GM12875 (cell line): ENCODE results near the gene KCNMA1.

ENCODE experiments used
- H3K4me3 ChIP-seq: one replicate; pipeline ENCODE4 v1.5.1; 2011; ENCODE audit warnings: low read depth, low read length, control low read depth
- CTCF ChIP-seq: IDR thresholded peaks from 2 replicates; pipeline ENCODE4 v1.5.1; 2011; ENCODE audit warnings: low read depth, mild to moderate bottlenecking, control low read depth, inconsistent platforms, low read length, moderate library complexity, borderline replicate concordance; ENCODE audit not compliant: insufficient read depth

KCNMA1 gene

GRCh38 chr10:77004917-77005564 is 632.6 kb downstream of the KCNMA1 start:
- H3K4me3 ChIP-seq: no peak overlapping the region
- peak; percentile 62; the same call in 1 of the 2 replicates for TF ChIP-seq CTCF

DNA sequence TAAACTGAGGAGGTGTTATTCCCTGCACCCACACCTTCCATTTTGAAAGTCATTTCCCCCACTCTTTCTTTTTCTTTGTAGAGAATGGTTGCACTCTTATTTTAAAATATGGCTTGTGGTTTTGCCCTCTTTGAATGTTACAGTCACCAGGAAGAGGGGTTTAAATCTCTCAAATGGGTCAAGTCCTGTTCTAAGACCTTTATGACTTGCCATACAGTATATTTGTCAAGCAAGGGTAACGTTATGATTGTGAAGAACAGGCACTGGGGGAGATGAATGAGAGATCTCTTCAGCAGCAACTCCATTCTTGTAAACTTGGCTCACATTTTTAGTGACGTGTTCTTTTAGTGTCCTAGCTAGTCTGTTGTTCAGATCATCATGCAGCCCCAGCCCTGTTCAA is 634.7 kb downstream of the KCNMA1 start:
- no peak for TF ChIP-seq CTCF
- H3K4me3 ChIP-seq: no peak overlapping the region

DNA sequence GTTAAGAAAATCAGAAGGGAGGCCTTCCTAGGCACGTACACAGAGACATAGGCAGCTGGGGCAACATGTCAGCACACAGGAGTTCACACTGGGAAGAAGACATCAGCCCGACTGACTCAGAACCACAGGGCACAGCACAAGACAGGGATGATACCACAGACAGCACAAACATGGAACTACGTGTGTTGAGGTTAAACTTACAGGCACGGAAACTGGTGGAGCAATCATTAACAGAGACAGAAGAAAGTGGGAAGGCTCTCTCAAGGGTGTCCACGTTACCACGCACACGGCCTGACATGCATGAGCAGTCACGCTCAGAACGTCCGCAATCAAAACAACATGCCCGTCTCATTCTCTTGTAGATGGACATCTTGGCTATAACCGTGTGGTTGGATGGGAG is 636.4 kb downstream of the KCNMA1 start:
- no peak for TF ChIP-seq CTCF
- no peak overlapping the region for H3K4me3 ChIP-seq

- TF ChIP-seq CTCF: no peak
- H3K4me3 ChIP-seq: no peak overlapping the region
Measured at GRCh38 chr10:76998451-76998850, 639.2 kb downstream of the KCNMA1 start.

DNA sequence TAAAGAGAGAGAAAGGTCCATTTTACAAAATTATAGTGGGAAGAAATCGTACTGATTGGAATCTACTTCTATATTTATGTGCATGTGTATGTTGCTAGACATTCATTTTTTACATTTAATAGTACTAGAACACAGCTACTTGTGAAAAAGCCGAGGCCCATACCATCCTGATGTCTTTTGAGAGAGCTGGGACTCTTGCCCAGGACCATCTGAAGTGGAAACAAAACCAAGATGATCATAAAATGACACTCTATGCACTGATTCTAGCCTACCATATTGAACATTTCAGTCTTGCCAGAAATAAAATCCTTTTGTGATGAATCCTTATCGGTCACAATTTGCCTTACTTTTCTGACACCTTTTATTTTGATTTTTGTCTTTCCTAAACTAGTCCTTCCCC is 640.0 kb downstream of the KCNMA1 start:
- TF ChIP-seq CTCF: no peak
- no peak overlapping the region for H3K4me3 ChIP-seq

GRCh38 chr10:76995023-76995422 is 642.6 kb downstream of the KCNMA1 start:
- no peak overlapping the region for H3K4me3 ChIP-seq
- no peak for TF ChIP-seq CTCF

DNA sequence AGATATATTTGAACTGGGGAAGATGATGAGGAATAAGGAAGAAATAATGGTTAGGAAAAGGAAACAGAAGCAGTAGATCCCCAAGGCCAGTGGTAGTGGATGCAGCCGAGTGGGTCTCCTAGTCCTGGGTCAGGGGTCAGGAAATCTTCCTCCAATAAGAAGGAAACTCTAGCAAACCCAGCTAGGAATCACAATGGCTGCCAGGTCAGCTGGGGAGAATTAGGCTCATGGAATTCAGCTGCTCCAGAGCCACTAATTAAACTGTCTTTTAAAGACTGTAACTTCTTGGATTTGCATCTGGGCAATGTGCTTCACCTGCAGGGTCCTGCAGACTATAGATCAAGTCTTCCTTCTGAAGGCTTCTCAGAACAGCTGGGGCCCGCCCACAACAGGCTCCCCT is 644.4 kb downstream of the KCNMA1 start:
- H3K4me3 ChIP-seq: no peak overlapping the region
- no peak for TF ChIP-seq CTCF
